Stimulated activated naive CD4-positive, alpha-beta T cell (primary cell): ENCODE results near the gene GLB1L3.
"Not testable (repeated sequence)": the region's sequence is repeated elsewhere in the genome, so short reads cannot be mapped to it uniquely, and the experiment has no call there.

ENCODE experiments used
- DNase-seq, 6 experiments: peaks; one replicate each; lab custom pipeline; 2025; lab: John Stamatoyannopoulos, UW

GLB1L3 gene

GRCh38 chr11:134343646-134344045 lies 67.5 kb downstream of the GLB1L3 start:
- no peak for DNase-seq

GRCh38 chr11:134344497-134345236 lies 68.5 kb downstream of the GLB1L3 start:
- not testable (repeated sequence) for DNase-seq

GRCh38 chr11:134345237-134345550 lies 69.0 kb downstream of the GLB1L3 start:
- no peak for DNase-seq

- DNase-seq = no peak
These were observed 70.2 kb downstream of the GLB1L3 start for GRCh38 chr11:134346101-134346975.

GRCh38 chr11:134346976-134347350 lies 70.8 kb downstream of the GLB1L3 start:
- DNase-seq = no peak

GRCh38 chr11:134347441-134347840 lies 71.3 kb downstream of the GLB1L3 start:
- DNase-seq = no peak

GRCh38 chr11:134349109-134349801 lies 73.1 kb downstream of the GLB1L3 start:
- DNase-seq = no peak

GRCh38 chr11:134349802-134350355 lies 73.7 kb downstream of the GLB1L3 start:
- DNase-seq = no peak

GRCh38 chr11:134350381-134350780 lies 74.2 kb downstream of the GLB1L3 start:
- no peak for DNase-seq

GRCh38 chr11:134352111-134352510 lies 75.9 kb downstream of the GLB1L3 start:
- no peak for DNase-seq

GRCh38 chr11:134355136-134355535 lies 79.0 kb downstream of the GLB1L3 start:
- no peak for DNase-seq

GRCh38 chr11:134355656-134356055 lies 79.5 kb downstream of the GLB1L3 start:
- no peak for DNase-seq

- no peak for DNase-seq
These were observed 80.7 kb downstream of the GLB1L3 start for GRCh38 chr11:134356656-134357544.

GRCh38 chr11:134357545-134357839 lies 81.3 kb downstream of the GLB1L3 start:
- DNase-seq = no peak

GRCh38 chr11:134358165-134358855 lies 82.1 kb downstream of the GLB1L3 start:
- no peak for DNase-seq

- no peak for DNase-seq
These were observed 82.8 kb downstream of the GLB1L3 start for GRCh38 chr11:134358856-134359490.

- no peak for DNase-seq
These were observed 83.5 kb downstream of the GLB1L3 start for GRCh38 chr11:134359646-134360045.

GRCh38 chr11:134360050-134360835 lies 84.1 kb downstream of the GLB1L3 start:
- peak in 5 of 6 experiments; percentile 23 to 60 (median 48) for DNase-seq

GRCh38 chr11:134361661-134362060 lies 85.5 kb downstream of the GLB1L3 start:
- DNase-seq = no peak
